Inferior parietal cortex (tissue), 1 donor: Measurements from ENCODE around the gene KDM2B.

Source experiments
- DNase-seq: peaks from one replicate; pipeline ENCODE4 v3.0.0-alpha.2; 2016; ENCODE audit errors: extremely low spot score

The KDM2B gene

DNA sequence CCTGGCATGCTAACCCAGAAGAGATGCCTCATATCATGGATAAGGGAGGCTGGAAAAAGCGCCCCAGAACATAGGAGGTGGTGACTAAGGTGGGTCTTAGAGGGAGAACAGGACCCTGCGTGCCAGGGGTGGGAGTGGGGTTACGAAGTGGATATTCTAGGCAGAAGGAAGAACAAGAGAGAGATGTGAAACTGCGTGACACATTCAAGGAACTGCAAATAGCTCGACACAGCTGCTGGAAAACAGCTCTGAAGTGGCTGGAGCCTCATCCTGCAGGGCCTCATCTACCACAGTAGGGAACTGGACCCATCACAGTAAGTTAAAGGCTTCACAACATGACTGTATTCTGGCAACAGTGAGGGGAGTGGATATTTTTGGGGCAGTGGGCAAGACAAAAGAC lies 119.8 kb downstream of the KDM2B start:
- no peak for DNase-seq

DNA sequence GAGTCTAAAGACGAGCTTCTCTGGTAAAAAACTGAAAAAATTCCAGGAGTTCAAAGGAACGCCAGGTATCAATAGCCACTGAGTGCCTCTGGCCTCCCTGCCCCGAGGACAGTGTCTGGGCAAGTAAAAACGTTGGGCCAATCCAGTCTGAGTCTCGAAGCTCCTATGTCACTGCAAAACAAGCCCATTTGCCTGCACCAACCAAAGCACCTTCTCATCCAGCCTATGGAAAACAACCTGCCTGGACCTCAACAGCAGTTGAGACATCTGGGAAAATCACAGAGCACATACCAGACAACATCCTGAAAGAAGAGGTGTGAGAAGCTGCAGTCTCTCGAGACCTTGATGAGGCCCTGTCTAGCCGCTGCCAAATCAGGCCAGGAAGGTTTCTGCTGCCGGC lies 124.3 kb downstream of the KDM2B start:
- DNase-seq: no peak

DNA sequence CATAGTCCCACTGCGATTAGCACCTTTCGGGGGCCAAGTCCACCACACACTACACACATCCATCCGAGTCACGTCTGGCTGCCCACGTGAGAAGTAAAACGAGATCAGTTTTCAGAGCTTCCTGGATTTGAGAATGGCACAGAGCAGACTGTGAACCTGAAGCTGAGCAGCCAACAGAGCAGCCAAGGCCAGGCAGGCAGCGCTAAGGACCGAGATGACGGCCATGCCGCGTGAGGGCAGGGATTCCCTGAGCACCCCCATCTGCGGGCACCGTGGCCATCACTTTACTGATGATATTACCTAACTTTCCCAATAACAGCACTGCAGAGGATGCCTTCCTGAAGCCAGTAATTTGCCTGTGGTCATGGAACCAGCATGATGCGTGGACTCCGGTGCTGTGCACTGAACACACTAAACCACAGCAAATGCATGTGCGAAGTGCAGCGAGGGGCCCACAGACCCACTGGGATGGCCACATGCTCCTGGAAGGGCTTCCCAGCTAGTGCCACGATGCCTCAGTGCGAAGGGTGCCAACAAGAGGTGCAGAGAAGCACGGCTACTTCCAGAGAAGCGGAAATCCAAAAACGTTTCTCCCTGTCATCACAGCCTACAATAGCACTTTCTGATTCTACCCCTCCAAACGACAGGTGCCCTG lies 124.9 kb downstream of the KDM2B start:
- no peak for DNase-seq

DNA sequence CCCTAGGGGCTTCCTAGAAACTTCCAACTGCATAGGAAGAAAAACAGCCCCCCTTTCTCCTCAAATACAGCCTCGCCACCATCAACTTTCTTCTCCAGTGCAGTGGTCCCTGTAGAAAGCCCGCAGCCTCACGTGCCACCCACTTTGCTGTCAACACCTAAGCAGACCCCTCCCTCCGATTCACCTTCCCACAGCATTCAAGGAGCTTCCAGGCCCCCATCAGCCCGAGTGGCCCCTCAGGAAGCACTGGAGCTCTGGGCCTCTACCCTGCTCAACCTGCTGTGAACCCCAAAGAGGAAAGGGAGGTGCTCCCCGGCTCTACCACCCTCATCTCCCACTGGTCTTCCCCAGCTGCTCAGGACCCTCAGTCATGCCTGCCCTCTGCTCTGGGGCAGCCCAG lies 125.9 kb downstream of the KDM2B start:
- DNase-seq: no peak

DNA sequence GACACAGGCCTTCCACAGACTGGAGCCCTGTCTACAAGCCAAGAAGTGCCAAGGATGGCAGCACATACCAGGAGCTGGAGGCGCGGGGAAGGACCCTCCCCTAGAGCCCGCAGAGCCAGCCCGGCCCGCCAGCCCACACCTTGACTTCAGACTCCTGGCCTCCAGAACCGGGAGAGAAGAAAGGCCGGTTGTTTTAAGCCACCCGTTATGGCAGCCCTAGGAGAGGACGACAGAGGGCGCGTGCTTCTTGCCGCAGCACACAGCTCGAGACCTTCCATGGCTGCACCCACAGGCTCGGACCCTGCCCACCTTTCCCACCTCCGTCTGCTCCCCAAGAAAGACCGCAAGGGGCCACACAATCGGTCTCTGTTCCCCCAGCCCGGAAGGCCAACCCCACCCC lies 127.2 kb downstream of the KDM2B start:
- DNase-seq: no peak

DNA sequence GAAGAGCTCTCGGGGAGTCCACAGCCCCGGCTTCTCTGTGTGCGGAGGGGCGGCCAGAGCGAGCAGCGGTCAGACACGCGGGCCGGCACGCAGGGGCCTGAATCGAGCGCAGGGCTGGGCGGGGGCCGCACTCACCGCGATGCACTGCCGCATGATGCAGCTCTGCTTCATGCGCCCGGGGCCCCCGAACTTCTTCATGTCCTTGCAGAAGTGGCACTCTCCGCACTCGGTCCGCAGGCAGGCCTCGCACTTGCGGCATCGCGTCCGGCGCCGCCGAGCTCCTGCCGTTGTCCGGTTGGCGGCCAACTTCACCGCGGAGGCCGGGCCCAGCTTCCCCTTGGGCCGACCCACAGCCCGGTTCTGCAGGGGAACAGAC lies 127.8 kb downstream of the KDM2B start:
- DNase-seq: no peak

DNA sequence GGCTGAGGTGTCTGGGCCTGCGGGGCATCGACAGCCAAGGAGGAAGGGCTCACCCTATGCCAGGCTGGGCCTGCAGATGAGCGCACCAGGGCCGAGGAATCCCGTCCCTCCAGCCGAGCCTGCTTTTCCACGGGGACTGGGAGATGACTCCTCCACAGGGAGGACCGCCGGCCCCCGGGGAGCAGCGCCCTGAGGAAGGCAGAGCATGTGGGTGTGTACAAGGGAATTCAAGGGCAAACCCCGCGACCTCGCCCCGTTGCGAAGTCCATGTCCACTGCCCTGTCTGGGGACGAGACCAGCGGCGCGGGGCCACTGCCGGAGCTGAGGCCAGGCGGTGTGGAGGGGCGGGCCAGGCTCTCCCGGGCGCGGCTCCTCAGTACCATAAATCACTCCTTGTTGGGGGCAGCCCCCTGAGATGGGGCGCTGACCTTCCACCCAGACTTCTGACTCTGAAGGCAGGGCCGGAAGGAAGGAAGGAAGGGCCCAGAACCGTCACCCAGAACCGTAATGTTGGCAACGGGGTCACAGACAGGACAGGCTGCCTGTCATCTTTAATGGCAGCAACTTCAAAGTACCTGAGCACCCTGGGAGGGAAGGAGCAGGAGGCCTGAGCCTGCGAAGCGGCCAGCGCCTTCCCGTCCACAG lies 128.4 kb downstream of the KDM2B start:
- no peak for DNase-seq

DNA sequence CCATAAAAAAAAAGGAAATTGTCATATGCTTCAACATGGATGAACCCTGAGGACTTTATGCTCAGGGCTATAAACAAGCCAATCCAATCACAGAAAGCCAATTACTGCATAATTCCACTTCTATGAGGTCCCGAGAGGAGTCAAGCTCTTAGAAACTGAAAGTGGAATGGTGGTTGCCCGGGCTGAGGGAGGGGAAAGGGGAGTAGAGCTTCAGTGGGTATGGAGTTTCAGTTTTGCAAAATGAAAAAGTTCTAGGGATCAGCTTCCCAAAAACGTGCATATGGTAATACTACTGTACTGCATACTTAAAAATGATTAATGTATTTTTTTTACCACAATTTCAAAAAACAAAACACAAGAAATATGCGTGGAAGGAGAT lies 128.9 kb downstream of the KDM2B start:
- no peak for DNase-seq

DNA sequence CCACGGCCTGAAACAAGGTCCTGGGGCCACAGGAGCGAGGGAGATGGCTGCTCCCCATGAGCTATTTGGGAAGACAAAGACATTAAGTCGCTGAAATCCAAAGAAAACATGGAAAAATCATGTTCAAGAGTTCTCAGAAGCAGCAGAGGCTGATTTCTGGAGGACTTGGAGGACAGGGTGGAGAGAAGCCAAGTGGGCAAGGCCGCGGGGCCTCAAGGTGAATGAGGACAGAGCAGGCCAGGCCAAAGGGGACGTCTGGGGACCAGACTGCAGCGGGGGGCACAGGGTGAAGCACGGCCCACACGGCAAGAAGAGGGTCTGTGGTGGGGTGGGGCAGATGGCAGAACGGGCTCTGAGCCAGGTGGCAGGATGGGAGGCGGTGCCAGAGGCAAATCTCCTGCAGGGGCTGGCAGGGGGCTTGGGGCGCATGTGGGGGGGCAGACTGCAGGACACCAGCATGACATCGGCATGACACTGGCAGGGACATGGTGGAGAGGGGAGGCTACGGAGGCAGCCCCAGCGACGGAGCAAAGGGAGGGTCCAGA lies 132.0 kb downstream of the KDM2B start:
- no peak for DNase-seq

DNA sequence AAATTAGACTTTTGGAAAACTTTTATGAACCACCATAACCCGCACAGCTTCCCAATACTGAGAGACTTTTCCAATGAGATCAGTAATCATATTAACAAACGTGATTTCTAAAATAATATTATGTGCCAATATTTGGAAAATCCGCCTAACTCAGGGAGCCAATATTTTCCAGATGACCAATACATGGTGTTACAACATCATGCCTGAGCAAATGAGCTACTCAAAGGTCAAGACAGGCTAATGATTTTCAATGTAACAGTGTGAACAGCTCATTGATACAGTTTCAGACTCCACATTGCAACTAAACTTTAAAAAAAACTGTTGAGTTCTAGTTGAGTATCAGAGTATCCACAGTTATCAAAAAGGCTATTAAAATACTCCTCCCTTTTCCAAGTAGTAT lies 134.1 kb downstream of the KDM2B start:
- no peak for DNase-seq

DNA sequence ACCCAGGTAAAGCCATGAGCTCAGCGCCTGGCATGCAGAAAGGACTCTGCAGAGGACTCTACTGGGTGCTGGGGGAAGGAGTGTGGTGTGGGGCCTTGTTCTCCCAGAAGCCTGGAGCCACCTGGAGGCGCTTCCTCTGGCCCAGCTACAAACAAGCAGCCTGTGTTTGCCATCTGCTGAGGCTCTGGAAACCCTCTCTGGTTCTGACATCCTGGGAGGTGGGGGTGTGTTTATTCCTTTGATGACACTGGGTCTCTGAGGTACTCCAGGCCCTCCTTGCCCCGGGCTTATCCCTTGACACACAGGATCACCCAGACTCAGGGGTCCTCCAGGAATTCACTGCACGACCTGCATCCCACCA lies 136.0 kb downstream of the KDM2B start:
- no peak for DNase-seq

DNA sequence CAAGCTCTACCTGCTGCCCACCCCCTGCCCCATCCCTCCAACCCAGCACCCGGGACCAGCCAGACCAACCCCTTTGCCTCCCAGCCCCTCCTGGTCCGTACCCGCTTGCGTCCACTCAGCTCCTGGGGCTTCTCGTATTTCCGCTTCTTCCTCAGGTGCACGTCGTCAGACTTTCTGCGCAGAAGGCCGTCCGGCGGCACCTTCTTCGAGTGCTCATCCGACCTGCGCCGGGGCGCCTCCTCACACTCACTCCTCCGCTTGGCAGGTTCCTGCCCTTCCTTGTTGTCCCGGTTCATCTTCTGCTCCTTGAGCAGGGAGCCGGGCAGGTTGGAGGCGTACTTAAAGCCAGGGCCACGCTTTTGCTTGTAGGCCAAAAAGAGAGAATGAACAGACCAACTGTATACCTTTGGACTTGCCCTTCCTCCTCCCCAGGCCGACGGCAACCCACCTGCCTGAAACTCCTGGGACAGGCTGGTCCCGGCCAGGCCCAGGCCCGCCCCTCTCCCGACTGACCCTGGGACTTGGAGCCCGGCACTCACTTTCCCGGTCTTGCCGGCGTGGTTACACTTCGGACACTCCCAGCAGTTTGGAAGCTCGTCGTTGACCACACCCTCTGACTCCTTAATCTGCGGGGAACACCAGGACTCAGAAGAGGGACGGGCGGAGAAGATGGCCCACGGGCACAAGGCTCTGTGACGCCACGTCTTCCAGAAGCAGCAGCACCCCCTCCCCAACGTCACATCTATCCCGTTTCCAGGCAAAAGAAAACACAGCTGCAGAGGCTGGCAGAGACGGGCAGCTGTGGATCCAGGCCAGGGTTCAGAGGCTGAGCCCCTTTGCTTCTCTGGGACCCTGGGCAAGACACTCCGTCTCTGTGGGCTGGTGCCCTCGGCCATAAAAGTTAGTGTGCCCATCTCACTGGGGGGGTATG lies 136.6 kb downstream of the KDM2B start:
- DNase-seq: no peak

DNA sequence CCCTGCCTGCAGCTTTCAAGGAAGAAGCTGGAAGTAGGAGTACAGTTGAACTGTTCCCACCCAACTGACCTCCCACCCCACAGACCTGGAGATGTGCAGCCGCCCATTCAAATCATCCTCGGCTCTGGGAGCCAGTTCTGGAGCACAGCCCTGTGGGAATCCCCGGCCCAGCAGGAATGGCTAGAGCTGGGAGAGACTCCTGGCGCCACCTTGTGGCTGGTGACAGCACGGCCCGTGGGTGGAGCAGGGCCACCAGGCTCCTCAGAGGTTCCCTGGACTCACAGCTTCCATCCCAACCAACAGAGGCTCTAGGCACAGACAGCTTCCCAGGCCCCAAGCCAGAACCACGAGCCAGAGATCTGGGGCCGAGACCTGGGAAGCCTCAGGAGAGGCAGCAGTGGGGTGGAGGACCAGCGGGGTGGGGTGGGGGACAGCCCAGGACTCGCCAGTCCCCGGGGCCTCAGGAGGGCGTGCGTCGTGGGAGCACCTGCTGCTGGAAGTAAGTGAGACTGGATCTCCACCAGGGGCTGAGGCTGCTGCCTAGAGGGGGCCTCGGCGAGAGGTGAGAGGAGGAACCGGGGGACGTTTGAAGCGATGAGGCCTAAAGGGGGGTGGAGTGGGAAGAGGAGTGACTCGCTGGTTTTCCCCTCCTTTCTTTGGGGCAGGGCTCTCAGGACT lies 137.5 kb downstream of the KDM2B start:
- DNase-seq: peak; percentile 82

DNA sequence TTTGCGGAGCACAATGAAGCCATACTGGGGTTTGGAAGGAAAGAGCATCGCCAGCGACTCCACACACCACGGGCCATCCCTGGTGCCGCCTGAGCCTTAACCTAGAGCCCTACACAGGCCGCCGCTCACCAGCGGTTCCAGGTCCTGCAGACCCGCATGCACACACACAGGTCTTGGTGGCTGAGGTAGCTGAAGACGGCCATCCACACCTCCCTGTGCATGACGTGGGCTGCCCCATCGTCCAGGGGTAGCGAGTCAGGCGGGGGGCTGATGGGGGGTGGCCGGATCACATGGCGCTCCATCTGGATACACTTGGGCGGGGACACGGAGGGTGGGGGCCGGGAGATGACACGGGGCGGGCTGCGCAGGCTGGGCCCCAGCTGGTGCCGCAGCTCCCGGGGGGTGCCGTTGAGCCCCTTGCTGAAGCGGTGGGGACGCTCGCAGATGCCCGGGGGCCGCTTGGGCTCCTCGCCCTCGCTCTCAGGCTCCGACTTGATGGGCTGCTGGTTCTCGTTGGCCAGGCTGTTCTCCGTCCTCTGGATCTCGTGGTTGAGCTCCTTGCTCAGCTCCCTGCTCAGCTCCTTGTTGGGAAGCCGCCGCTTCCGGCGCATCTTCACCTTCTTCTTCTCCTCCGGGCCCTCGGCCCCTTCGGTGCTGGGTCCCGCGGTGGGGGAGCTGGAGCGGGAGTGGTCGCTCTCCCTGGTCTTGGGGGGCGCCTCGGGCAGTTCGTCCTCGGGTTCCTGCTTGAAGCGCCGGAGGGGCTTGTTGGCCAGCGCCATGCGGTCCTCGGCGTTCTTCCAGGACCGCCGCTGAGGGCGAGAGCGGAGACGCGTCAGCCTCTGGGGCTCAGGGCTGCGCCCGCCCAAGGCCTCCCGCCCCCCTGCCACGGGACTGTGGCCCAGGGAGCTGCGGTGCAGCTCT lies 138.5 kb downstream of the KDM2B start:
- no peak for DNase-seq

DNA sequence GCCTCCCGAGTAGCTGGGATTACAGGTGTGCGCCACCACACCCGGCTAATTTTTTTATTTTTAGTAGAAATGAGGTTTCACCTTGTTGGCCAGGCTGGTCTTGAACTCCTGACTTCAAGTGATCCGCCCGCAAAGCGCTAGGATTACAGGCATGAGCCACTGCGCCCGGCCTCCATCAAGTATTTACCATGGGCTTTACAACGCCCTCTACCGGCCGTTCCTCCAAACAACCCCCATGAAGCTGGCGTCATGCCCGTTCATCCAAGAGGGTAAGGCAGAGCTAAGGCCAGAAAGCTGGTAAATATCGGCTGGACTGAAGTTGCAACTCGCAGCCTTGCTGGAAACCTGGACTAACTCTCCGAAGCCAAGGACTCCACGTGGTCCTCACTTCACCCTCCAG lies 139.3 kb downstream of the KDM2B start:
- no peak for DNase-seq

DNA sequence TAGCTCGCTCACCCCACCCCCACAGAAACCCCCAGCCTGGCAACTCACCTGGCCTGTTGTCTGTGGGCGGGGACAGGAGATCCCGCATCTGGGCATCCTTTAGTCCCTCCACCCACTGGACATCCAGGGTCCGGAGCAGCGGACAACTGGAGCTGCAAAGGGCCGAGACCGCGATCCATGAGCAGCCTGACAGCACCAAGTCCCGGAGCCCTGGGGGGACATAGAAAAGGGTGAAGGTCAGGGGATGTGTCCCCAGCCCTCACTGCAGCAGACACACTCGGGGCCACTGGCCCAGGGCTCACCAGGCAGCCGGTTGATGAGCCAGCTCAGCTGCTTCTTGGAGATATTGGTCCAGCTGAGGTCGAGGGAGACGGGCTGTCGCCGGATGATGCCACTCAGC lies 140.1 kb downstream of the KDM2B start:
- no peak for DNase-seq

DNA sequence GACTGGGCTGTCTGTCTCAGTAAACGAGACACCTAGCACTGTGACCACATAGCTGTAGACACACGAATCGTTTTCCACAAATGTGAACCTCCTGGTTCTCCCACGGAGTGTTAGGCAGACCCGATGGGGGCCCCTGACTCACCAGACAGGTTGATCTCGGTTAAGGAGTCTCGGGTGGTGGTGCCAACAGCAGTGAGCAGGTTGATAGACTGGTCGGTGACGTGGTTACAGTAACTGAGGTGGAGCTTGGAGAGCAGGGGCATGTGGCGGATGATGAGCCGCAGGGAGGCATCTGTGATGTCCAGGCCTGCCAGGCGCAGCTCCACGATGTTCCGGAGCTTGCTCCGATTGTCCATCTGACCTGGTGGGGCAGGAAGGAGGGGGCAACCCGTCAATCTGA lies 141.1 kb downstream of the KDM2B start:
- DNase-seq: no peak

DNA sequence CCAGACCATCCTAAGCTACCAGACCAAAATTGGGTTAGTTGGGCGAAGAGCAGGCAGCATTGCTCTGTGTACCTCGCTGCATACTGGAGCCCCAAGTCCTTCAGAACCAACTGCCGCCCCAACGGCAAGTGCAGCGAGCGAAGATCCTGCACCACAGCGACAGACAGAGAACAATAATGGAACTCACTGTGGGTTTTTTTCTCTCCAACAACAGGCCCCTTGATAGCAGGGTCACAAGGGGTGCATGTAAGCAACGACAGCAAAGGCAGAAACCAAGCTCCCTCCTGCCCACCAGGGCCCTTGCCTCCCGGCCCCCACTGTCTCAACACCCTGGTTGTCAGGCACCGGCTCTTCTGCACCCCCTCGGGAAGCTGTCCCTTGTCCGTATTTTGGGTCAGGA lies 141.9 kb downstream of the KDM2B start:
- peak; percentile 63 for DNase-seq

DNA sequence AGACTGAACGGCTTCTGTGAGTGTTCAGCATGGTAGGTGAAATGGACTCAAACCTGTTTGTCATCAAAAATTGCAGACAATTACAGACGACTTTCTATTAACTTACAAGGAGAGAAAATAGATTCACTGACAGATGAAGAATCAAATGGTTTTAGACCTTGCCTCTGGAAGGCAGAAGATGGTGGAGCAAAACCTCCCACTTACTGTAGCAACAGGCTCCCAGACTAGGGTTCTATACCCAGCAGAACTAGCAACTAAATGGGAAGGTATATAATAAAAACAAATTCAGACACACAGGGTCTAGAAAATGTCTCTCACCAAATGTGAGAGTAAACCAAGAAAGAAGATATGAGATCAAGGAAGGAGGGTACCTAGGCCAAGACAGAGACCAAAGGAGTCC lies 144.1 kb downstream of the KDM2B start:
- DNase-seq: no peak

DNA sequence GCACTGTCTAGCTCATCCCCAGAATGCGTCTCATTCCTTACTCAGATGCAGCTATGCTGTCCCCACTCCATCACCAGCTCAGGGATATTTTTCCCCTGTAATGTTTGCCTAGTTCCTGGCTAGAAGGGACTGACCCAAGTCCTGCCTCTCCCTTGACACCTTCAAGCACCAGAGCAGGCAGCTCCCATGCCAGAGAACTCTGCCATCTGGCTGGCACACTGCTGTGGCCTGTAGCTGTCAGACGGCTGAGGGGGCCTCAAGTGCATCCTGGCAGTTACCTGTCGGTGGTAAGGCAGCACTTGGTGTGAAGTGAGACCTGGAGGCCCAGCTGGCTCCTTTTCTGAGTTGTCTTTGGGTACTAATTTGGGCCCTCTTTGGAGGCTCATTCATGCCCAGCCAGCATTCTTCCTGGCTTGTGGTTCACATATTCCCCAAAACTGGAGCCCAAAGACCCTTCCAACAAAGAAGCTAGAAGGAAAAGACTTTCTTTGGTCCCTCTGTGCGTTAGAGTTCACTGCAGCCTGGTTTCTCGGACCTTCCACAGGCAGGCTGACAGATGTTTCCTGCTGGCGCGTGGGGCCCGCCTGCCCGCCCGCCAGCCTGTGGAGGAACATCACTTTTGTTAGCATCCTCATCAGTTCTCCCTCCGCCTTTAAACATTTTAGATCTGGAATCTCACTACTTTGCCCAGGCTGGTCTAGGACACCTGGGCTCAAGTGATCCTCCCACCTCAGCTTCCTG lies 147.9 kb downstream of the KDM2B start:
- no peak for DNase-seq
